Calu3 (cell line): ENCODE results near the gene AMDHD2. TPM values are rescaled to one million over a fixed set of nuclear protein-coding genes. Genes with fewer than 3 reads are reported as not detected.

Experiments
- BruUV-seq: library from RNA; stranded (reverse); fragments of 400-500 nt; replicated peaks from 2 replicates; lab custom pipeline; 2021; lab: Mats Ljungman, UMichigan
- CTCF ChIA-PET: fragments of 300-600 bp; sonication (Branson Sonifier 250); formaldehyde crosslinking; loops from one replicate; lab custom pipeline; 2022; ENCODE audit warnings: antibody characterized with exemption; lab: Charles Lee
- DNase-seq: peaks from one replicate; pipeline ENCODE4 v3.0.0; 2022
- H3K27ac Mint-ChIP-seq: one replicate; pipeline ENCODE4 v1.8.0; 2022; ENCODE audit warnings: mixed read lengths; ENCODE audit not compliant: unreplicated experiment
- H3K27me3 Mint-ChIP-seq: one replicate; pipeline ENCODE4 v1.8.0; 2022; ENCODE audit warnings: mixed read lengths; ENCODE audit not compliant: unreplicated experiment
- H3K36me3 Mint-ChIP-seq: one replicate; pipeline ENCODE4 v1.8.0; 2022; ENCODE audit warnings: mild to moderate bottlenecking, moderate library complexity, mixed read lengths; ENCODE audit not compliant: insufficient read depth, unreplicated experiment
- H3K4me1 Mint-ChIP-seq: one replicate; pipeline ENCODE4 v1.8.0; 2022; ENCODE audit warnings: mild to moderate bottlenecking, low read depth, mixed read lengths; ENCODE audit not compliant: unreplicated experiment
- H3K4me3 Mint-ChIP-seq: one replicate; pipeline ENCODE4 v1.8.0; 2022; ENCODE audit warnings: mild to moderate bottlenecking, low read depth, moderate library complexity, mixed read lengths; ENCODE audit not compliant: unreplicated experiment
- H3K9me3 Mint-ChIP-seq: one replicate; pipeline ENCODE4 v1.8.0; 2022; ENCODE audit warnings: low read depth, mixed read lengths; ENCODE audit not compliant: unreplicated experiment
- intact Hi-C: fragments of 100-400 bp; cut with micrococcal nuclease; formaldehyde crosslinking; loops from one replicate; pipeline ENCODE4 v1.10.0; 2022; ENCODE audit not compliant: unreplicated experiment
- total RNA-seq: library from RNA; stranded (reverse); gene quantifications from 2 replicates; pipeline ENCODE4 v1.2.3, GENCODE V29; 2022
- TF ChIP-seq, protein P1 (sequence below): fragments of 200-600 bp; IDR thresholded peaks from one replicate; pipeline ENCODE4 v1.8.0; 2022; ENCODE audit warnings: antibody characterized with exemption; ENCODE audit not compliant: unreplicated experiment

AMDHD2 gene
- total RNA-seq, 1 experiment from 2014 or later, result 60.2 TPM

GRCh38 chr16:2473999-2474876, 45.9 kb upstream of the AMDHD2 start:
- TF ChIP-seq, protein P1, sequence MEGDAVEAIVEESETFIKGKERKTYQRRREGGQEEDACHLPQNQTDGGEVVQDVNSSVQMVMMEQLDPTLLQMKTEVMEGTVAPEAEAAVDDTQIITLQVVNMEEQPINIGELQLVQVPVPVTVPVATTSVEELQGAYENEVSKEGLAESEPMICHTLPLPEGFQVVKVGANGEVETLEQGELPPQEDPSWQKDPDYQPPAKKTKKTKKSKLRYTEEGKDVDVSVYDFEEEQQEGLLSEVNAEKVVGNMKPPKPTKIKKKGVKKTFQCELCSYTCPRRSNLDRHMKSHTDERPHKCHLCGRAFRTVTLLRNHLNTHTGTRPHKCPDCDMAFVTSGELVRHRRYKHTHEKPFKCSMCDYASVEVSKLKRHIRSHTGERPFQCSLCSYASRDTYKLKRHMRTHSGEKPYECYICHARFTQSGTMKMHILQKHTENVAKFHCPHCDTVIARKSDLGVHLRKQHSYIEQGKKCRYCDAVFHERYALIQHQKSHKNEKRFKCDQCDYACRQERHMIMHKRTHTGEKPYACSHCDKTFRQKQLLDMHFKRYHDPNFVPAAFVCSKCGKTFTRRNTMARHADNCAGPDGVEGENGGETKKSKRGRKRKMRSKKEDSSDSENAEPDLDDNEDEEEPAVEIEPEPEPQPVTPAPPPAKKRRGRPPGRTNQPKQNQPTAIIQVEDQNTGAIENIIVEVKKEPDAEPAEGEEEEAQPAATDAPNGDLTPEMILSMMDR, result peak; percentile 16
- Mint-ChIP-seq H3K4me1 (peaks cover 36% of the 10 kb centered on the region), H3K9me3 (no peaks in the 10 kb centered on the region), H3K27ac (peak overlapping the region; percentile 36), H3K36me3 (peaks cover 32% of the 10 kb centered on the region), H3K27me3 (peaks cover 37% of the 10 kb centered on the region), H3K4me3 (peak overlapping the region; percentile 79)
- CTCF ChIA-PET, result interaction anchor here (0.7 kb wide), 1 partner anchor 42 kb away, joined by 5 read pairs; no protein-coding TSS in a partner anchor
- BruUV-seq, result no TSS peak
- intact Hi-C loops, result no loop called here
- DNase-seq, result peak; percentile 60

- Mint-ChIP-seq H3K36me3 (peaks cover 32% of the 10 kb centered on the region), H3K27ac (peak within 1 kb of the TSS; percentile 36), H3K4me1 (peaks cover 31% of the 10 kb centered on the region), H3K4me3 (peak within 1 kb of the TSS; percentile 79), H3K27me3 (peaks cover 30% of the 10 kb centered on the region), H3K9me3 (no peaks in the 10 kb centered on the region)
- TF ChIP-seq, protein P1, result no peak
- CTCF ChIA-PET, result no interaction called here
- intact Hi-C loops, result no loop called here
- DNase-seq, result peak; percentile 95
- no TSS peak for BruUV-seq
Measured at GRCh38 chr16:2474877-2475412, 45.2 kb upstream of the AMDHD2 start, which contains the start of gene TBC1D24. Gene TBC1D24, plus strand, starts transcription at chr16:2475127. Its CDS starts 21,022 bp downstream, at chr16:2496149.

DNA sequence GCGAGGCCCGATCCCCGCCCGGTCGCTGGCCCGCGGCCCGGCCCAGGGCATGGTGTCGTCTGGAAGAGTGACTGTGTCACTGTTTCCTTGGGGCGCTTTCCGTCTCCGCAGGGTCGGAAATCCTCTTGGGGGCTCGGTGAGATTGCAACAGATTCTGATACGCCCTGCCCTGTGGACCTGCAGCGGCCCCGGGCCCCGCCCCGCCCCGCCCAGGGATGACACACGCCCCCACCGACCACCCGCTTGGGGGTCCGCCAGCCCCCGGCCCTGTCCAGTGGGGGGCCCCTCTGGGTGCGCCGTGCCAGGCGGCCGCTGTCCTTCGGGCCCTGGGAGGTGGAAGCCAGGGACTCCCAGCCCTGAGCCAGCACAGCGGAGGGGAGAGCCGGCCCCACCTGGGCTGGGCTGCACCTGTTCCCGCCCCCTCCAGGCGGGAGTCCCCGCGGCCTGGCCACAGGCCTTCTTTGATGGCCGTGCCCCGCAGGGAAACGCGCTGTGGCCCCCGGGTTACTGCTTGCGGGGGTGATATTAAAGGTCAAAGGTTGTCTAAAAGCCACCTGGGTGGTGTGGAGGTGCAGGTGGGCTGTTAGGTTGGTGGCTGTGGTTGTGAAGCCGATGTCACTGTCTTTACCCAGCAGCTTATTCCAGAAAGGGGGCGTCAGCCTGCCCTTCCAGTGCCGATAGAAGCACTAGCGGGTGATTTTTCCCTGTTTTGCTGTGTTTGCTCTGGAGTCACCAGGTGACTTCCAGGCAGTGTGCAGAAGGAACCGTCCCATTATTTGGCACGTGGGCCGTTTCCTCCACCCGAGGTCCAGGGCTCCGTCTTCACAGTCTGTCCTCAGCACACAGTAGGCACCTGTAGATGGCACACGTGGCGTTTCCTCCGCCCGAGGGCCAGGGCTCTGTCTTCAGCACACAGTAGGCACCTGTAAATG, 44.5 kb upstream of the AMDHD2 start:
- no peak overlapping the region for H3K27ac Mint-ChIP-seq
- CTCF ChIA-PET, result no interaction called here
- peaks cover 28% of the 10 kb centered on the region for H3K4me1 Mint-ChIP-seq
- BruUV-seq, result no TSS peak
- H3K36me3 Mint-ChIP-seq, result peaks cover 32% of the 10 kb centered on the region
- TF ChIP-seq, protein P1, result no peak
- H3K4me3 Mint-ChIP-seq, result peak overlapping the region; percentile 79
- peaks cover 23% of the 10 kb centered on the region for H3K27me3 Mint-ChIP-seq
- no peaks in the 10 kb centered on the region for H3K9me3 Mint-ChIP-seq
- intact Hi-C loops, result no loop called here
- peak; percentile 63 for DNase-seq

GRCh38 chr16:2476345-2476720, 43.8 kb upstream of the AMDHD2 start:
- TF ChIP-seq, protein P1, result no peak
- peaks cover 20% of the 10 kb centered on the region for H3K27me3 Mint-ChIP-seq
- no TSS peak for BruUV-seq
- no peak for DNase-seq
- H3K27ac Mint-ChIP-seq, result no peak overlapping the region
- H3K4me3 Mint-ChIP-seq, result peak overlapping the region; percentile 79
- intact Hi-C loops, result no loop called here
- H3K36me3 Mint-ChIP-seq, result peaks cover 32% of the 10 kb centered on the region
- peaks cover 28% of the 10 kb centered on the region for H3K4me1 Mint-ChIP-seq
- H3K9me3 Mint-ChIP-seq, result no peaks in the 10 kb centered on the region
- CTCF ChIA-PET, result no interaction called here
